A549 (cell line): ENCODE results near the gene ADGRF4. TPM values are rescaled to one million over a fixed set of nuclear protein-coding genes. Genes with fewer than 3 reads are reported as not detected.

Source experiments
- ATAC-seq, 2 experiments: fragments of 200-7000 bp in 1 of 2; fragments of >200 bp in 1 of 2; cut with Nextera tagmentation in 1 of 2; cut with Tn5 transposase in 1 of 2; 3 replicates each; pipeline versions ENCODE4 v1.8.0 to v1.9.1; 2018 to 2020; ENCODE audit warnings: mild to moderate bottlenecking in 1 of 2, moderate library complexity in 1 of 2
- CTCF ChIA-PET: fragments of 300-600 bp; sonication (Branson Sonifier 250); formaldehyde crosslinking; extraction: SDS; loops from one replicate; lab custom pipeline; 2021; ENCODE audit warnings: antibody characterized with exemption, inconsistent platforms; lab: Yijun Ruan, JAX
- POLR2A ChIA-PET: fragments of 350-600 bp; formaldehyde crosslinking; extraction: SDS; loops from one replicate; lab custom pipeline; 2021; ENCODE audit warnings: antibody characterized with exemption, inconsistent platforms; lab: Yijun Ruan, JAX
- DNase-seq, 2 experiments: peaks; one replicate each; pipeline versions ENCODE4 v3.0.0 to v3.0.0-alpha.2; 2011 to 2016; ENCODE audit warnings: low read depth in 1 of 2, low spot score in 1 of 2
- FAIRE-seq: peaks from 2 replicates; lab custom pipeline; 2011; peaks lifted over from hg19 to GRCh38; lab: Jason Lieb, UNC
- H3K27ac ChIP-seq, 2 experiments: fragments of >200 bp; sonication (Bioruptor Twin); formaldehyde crosslinking; 3 replicates each; pipeline ENCODE4 v1.5.1; 2016 to 2017
- H3K4me1 ChIP-seq: fragments of >200 bp; sonication (Bioruptor Twin); formaldehyde crosslinking; 3 replicates; pipeline ENCODE4 v1.6.1; 2016
- H3K4me2 ChIP-seq: fragments of >200 bp; sonication (Bioruptor Twin); formaldehyde crosslinking; 3 replicates; pipeline ENCODE4 v1.6.1; 2016
- H3K4me3 ChIP-seq: fragments of >200 bp; sonication (Bioruptor Twin); formaldehyde crosslinking; 3 replicates; pipeline ENCODE4 v1.5.1; 2016
- H3K9me3 ChIP-seq: fragments of >200 bp; sonication (Bioruptor Twin); formaldehyde crosslinking; 3 replicates; pipeline ENCODE4 v1.6.1; 2016
- BHLHE40 ChIP-seq: IDR thresholded peaks from 2 replicates; pipeline ENCODE4 v1.6.1; 2012; ENCODE audit warnings: low read depth, low read length, inconsistent platforms
- CBX2 ChIP-seq: fragments of 200-600 bp; sonication (generic); IDR thresholded peaks from 2 replicates; pipeline ENCODE4 v1.6.1; 2016; ENCODE audit warnings: low read depth, mild to moderate bottlenecking, borderline replicate concordance
- CBX8 ChIP-seq: fragments of 200-600 bp; sonication (generic); IDR thresholded peaks from 2 replicates; pipeline ENCODE4 v1.6.1; 2016
- CEBPB ChIP-seq, 2 experiments: fragments of >200 bp in 1 of 2; sonication (Bioruptor Twin) in 1 of 2; formaldehyde crosslinking in 1 of 2; IDR thresholded peaks; 2 replicates each; pipeline ENCODE4 v1.6.1; 2012 to 2016
- ESRRA ChIP-seq: fragments of 150-350 bp; IDR thresholded peaks from 2 replicates; pipeline ENCODE4 v1.6.1; 2014; ENCODE audit warnings: mild to moderate bottlenecking, low read length, borderline replicate concordance
- GATA3 ChIP-seq: IDR thresholded peaks from 2 replicates; pipeline ENCODE4 v1.6.1; 2012; ENCODE audit warnings: borderline replicate concordance
- HDAC2 ChIP-seq: fragments of 200-600 bp; sonication (generic); IDR thresholded peaks from 2 replicates; pipeline ENCODE4 v1.6.1; 2016
- HEYL ChIP-seq: fragments of 250-450 bp; sonication (Bioruptor Pico); IDR thresholded peaks from 2 replicates; pipeline ENCODE4 v1.8.0; 2021; ENCODE audit warnings: mild to moderate bottlenecking, moderate library complexity
- HOXA7 ChIP-seq: fragments of 250-450 bp; sonication (Bioruptor Pico); IDR thresholded peaks from 2 replicates; pipeline ENCODE4 v1.5.0; 2020; ENCODE audit warnings: mild to moderate bottlenecking, moderate library complexity
- HOXB13 ChIP-seq: fragments of 250-450 bp; sonication (Bioruptor Pico); IDR thresholded peaks from 2 replicates; pipeline ENCODE4 v1.5.0; 2020; ENCODE audit warnings: low read depth, mild to moderate bottlenecking, moderate library complexity
- HOXB5 ChIP-seq: fragments of 250-450 bp; sonication (Bioruptor Pico); IDR thresholded peaks from 2 replicates; pipeline ENCODE4 v1.5.0; 2020; ENCODE audit warnings: mild to moderate bottlenecking, moderate library complexity
- KDM1A ChIP-seq: fragments of 200-600 bp; sonication (generic); IDR thresholded peaks from 2 replicates; pipeline ENCODE4 v1.6.1; 2016; ENCODE audit warnings: low read depth, mild to moderate bottlenecking
- KDM5A ChIP-seq: fragments of 200-600 bp; sonication (generic); IDR thresholded peaks from 2 replicates; pipeline ENCODE4 v1.6.1; 2016; ENCODE audit warnings: antibody characterized with exemption, mild to moderate bottlenecking
- MAFK ChIP-seq: fragments of 450-650 bp; IDR thresholded peaks from 2 replicates; pipeline ENCODE4 v1.6.1; 2014; ENCODE audit not compliant: partially characterized antibody
- MAZ ChIP-seq: fragments of 150-350 bp; IDR thresholded peaks from 2 replicates; pipeline ENCODE4 v1.6.1; 2014; ENCODE audit warnings: antibody characterized with exemption, low read depth, low read length, borderline replicate concordance
- NFE2L2 ChIP-seq: fragments of 150-350 bp; conservative IDR thresholded peaks from 2 replicates; pipeline ENCODE4 v1.6.1; 2014; ENCODE audit warnings: low read length
- PHF8 ChIP-seq: fragments of 200-600 bp; sonication (generic); IDR thresholded peaks from 2 replicates; pipeline ENCODE4 v1.6.1; 2016; ENCODE audit warnings: low read depth, mild to moderate bottlenecking, antibody characterized with exemption, moderate library complexity, borderline replicate concordance
- POLR2AphosphoS2 ChIP-seq: conservative IDR thresholded peaks from 2 replicates; pipeline ENCODE4 v1.6.1; 2012; ENCODE audit warnings: low read length, improper control_type of control experiment, inconsistent platforms
- RARB ChIP-seq: fragments of 250-450 bp; sonication (Bioruptor Pico); IDR thresholded peaks from 2 replicates; pipeline ENCODE4 v1.8.0; 2021; ENCODE audit warnings: mild to moderate bottlenecking, moderate library complexity
- RFX5 ChIP-seq: fragments of 450-650 bp; IDR thresholded peaks from 2 replicates; pipeline ENCODE4 v1.7.1; 2014; ENCODE audit warnings: antibody characterized with exemption, mild to moderate bottlenecking, moderate library complexity
- RNF2 ChIP-seq: fragments of 200-600 bp; sonication (generic); IDR thresholded peaks from 2 replicates; pipeline ENCODE4 v1.6.1; 2016; ENCODE audit warnings: low read depth, mild to moderate bottlenecking, antibody characterized with exemption, moderate library complexity, borderline replicate concordance
- SREBF2 ChIP-seq: fragments of 450-650 bp; IDR thresholded peaks from 2 replicates; pipeline ENCODE4 v1.6.1; 2014; ENCODE audit warnings: mild to moderate bottlenecking, moderate library complexity
- TP53 ChIP-seq: fragments of 250-450 bp; sonication (Bioruptor Pico); IDR thresholded peaks from 2 replicates; pipeline ENCODE4 v1.5.0; 2021; ENCODE audit warnings: mild to moderate bottlenecking, moderate library complexity
- ZC3H11A ChIP-seq: fragments of 450-650 bp; IDR thresholded peaks from 2 replicates; pipeline ENCODE4 v1.6.1; 2014; ENCODE audit warnings: antibody characterized with exemption, mild to moderate bottlenecking
- ZSCAN20 ChIP-seq: fragments of 250-450 bp; sonication (Bioruptor Pico); IDR thresholded peaks from 2 replicates; pipeline ENCODE4 v1.8.0; 2022; ENCODE audit warnings: mild to moderate bottlenecking, moderate library complexity
- WGBS: methylation state at CpG from one replicate; pipeline ENCODE4 v1.1.6; 2017; ENCODE audit errors: missing lambda C conversion rate; 5-methylcytosine and 5-hydroxymethylcytosine counted together
- polyA plus RNA-seq, 4 experiments: library from polyadenylated mRNA; depleted of rRNA in 3 of 4; stranded (reverse); fragments of >200 nt; fragmentation: RNase III in 1 of 4; extraction: RNeasy Plus Mini Kit Qiagen cat#74134 plus additional on column Dnase treatment in 1 of 4; gene quantifications; 2 replicates in 3 of 4; 3 replicates in 1 of 4; pipeline ENCODE4 v1.2.3, GENCODE V29; 2011 to 2017
- TF ChIP-seq, protein P1 (sequence below): fragments of 450-650 bp; IDR thresholded peaks from 2 replicates; pipeline ENCODE4 v1.6.1; 2014; ENCODE audit warnings: antibody characterized with exemption
- TF ChIP-seq, protein P2 (sequence below): IDR thresholded peaks from 2 replicates; pipeline ENCODE4 v1.6.1; 2012
- TF ChIP-seq, protein P3 (sequence below): fragments of 150-350 bp; IDR thresholded peaks from 2 replicates; pipeline ENCODE4 v1.6.1; 2014; ENCODE audit warnings: low read depth, mild to moderate bottlenecking, low read length

Gene ADGRF4
- polyA plus RNA-seq, 2 of the 4 experiments (the other 2 are of a cell fraction), result 5.8 to 9.2 TPM

DNA sequence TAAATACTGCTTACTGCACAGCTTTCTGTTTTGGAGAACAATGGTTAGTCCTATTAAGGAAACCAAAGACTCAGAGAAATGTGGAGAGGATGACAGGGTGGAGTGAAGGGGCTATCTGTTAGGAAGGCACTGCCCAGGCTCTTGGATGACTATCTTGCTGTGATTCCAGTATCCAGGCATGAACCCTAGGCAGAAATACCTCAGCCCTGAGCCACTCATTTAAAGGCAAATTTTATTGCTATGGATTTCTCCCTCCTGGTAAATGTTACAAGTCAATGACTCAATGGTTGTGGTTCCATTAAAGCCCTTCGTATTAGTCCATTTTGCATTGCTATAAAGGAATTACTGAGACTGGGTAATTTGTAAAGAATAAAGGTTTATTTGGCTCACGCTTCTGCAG is 25.9 kb downstream of the ADGRF4 start:
- Histone ChIP-seq H3K4me2 (no peak overlapping the region), H3K4me1 (peaks cover 8% of the 10 kb centered on the region), H3K4me3 (no peak overlapping the region), H3K9me3 (no peaks in the 10 kb centered on the region)
- CTCF ChIA-PET, result interaction anchor here (1.3 to 1.6 kb wide), 2 partner anchors 20 to 93 kb away, joined by 4 to 6 read pairs; no protein-coding TSS in a partner anchor
- DNase-seq, result no peak
- TF ChIP-seq RARB (no peak), RNF2 (no peak), RFX5 (no peak), PHF8 (no peak), MAZ (no peak), HDAC2 (no peak), KDM5A (no peak), TP53 (CRISPR knock-in tag) (no peak)
- TF ChIP-seq, protein P1, sequence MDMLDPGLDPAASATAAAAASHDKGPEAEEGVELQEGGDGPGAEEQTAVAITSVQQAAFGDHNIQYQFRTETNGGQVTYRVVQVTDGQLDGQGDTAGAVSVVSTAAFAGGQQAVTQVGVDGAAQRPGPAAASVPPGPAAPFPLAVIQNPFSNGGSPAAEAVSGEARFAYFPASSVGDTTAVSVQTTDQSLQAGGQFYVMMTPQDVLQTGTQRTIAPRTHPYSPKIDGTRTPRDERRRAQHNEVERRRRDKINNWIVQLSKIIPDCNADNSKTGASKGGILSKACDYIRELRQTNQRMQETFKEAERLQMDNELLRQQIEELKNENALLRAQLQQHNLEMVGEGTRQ, result no peak
- TF ChIP-seq, protein P2, sequence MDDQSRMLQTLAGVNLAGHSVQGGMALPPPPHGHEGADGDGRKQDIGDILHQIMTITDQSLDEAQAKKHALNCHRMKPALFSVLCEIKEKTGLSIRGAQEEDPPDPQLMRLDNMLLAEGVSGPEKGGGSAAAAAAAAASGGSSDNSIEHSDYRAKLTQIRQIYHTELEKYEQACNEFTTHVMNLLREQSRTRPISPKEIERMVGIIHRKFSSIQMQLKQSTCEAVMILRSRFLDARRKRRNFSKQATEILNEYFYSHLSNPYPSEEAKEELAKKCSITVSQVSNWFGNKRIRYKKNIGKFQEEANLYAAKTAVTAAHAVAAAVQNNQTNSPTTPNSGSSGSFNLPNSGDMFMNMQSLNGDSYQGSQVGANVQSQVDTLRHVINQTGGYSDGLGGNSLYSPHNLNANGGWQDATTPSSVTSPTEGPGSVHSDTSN, result no peak
- TF ChIP-seq, all 56 proteins: peak for 0
- WGBS, result 70% methylated on average over 2 of the region's 2 CpGs
- ATAC-seq, result no peak
- no peak for FAIRE-seq
- POLR2A ChIA-PET, result no interaction called here
- H3K27ac ChIP-seq, result no peak overlapping the region

DNA sequence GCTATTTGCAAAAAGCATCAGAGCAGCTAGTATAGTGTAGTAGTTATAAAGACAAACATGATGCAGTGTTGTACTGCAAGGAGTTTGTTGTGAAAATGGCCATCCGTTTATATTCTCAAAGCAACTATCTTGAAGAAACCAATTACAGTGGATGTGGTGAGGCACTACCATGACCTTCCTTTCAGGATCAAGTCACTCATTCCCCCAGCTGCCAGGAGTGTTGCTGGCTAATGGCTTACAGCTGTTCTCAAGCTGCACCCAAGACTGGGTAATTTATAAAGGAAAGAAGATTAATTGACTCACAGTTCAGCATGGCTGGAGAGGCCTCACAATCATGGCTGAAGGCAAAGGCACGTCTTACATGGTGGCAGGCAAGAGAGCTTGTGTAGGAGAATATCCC is 29.0 kb downstream of the ADGRF4 start:
- Histone ChIP-seq H3K27ac (no peak overlapping the region), H3K4me3 (no peak overlapping the region), H3K9me3 (no peaks in the 10 kb centered on the region), H3K4me1 (peaks cover 10% of the 10 kb centered on the region), H3K4me2 (no peak overlapping the region)
- CTCF ChIA-PET, result interaction anchor here (0.8 to 1.5 kb wide), 3 partner anchors 22 to 53 kb away, joined by 4 to 7 read pairs (median 4); no protein-coding TSS in a partner anchor
- POLR2A ChIA-PET, result no interaction called here
- ATAC-seq (no peak), DNase-seq (no peak), FAIRE-seq (no peak)
- TF ChIP-seq MAFK (no peak), MAZ (no peak), HOXB5 (CRISPR knock-in tag) (no peak), CBX8 (no peak), ZC3H11A (no peak), KDM1A (no peak), GATA3 (no peak), HOXA7 (CRISPR knock-in tag) (no peak)
- TF ChIP-seq, protein P3, sequence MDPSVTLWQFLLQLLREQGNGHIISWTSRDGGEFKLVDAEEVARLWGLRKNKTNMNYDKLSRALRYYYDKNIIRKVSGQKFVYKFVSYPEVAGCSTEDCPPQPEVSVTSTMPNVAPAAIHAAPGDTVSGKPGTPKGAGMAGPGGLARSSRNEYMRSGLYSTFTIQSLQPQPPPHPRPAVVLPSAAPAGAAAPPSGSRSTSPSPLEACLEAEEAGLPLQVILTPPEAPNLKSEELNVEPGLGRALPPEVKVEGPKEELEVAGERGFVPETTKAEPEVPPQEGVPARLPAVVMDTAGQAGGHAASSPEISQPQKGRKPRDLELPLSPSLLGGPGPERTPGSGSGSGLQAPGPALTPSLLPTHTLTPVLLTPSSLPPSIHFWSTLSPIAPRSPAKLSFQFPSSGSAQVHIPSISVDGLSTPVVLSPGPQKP, result no peak
- 29% methylated on average over 2 of the region's 2 CpGs for WGBS

DNA sequence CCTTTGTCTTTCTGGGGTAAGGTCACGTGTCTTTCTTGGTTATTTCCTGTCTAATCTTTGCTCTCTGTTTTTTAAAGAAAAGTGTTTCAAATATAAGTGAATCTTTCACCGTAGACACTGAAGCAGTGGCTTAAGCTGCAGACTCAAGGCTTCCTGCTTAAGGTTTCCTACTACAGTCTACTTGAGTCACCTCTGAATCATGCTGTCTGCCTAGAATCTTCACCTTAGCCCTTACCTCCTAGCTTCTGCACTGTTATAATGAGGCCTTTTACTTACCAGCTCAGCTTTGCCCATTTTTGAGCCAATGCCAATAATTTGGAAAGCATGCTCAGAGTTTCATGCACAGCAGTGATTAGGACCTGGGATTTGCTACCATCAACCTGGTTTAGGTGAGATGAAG is 30.6 kb downstream of the ADGRF4 start:
- CTCF ChIA-PET, result interaction anchor here (0.9 to 2.6 kb wide), 3 partner anchors 52 to 98 kb away, joined by 3 to 10 read pairs (median 10); no protein-coding TSS in a partner anchor
- FAIRE-seq, result no peak
- H3K4me2 ChIP-seq, result no peak overlapping the region
- POLR2A ChIA-PET, result no interaction called here
- H3K27ac ChIP-seq, result peak overlapping the region; percentile 25 to 46; a peak in 3 of 6 replicates
- 18% methylated on average over 2 of the region's 2 CpGs for WGBS
- H3K9me3 ChIP-seq, result no peaks in the 10 kb centered on the region
- peak; percentile 76 to 83 for ATAC-seq
- TF ChIP-seq RFX5 (no peak), BHLHE40 (no peak), HOXA7 (CRISPR knock-in tag) (no peak), CEBPB (IDR thresholded peaks at IDR 0.05) (no peak), CBX2 (no peak), NFE2L2 (no peak), ESRRA (no peak), HDAC2 (no peak), ZSCAN20 (no peak), TP53 (CRISPR knock-in tag) (no peak), SREBF2 (no peak), HOXB13 (no peak), POLR2AphosphoS2 (no peak), HEYL (CRISPR knock-in tag) (no peak)
- TF ChIP-seq, protein P2, result no peak
- no peak for DNase-seq
- H3K4me1 ChIP-seq, result peaks cover 10% of the 10 kb centered on the region
- no peak overlapping the region for H3K4me3 ChIP-seq
